ENCODE data around the gene ZNF600.

DNA sequence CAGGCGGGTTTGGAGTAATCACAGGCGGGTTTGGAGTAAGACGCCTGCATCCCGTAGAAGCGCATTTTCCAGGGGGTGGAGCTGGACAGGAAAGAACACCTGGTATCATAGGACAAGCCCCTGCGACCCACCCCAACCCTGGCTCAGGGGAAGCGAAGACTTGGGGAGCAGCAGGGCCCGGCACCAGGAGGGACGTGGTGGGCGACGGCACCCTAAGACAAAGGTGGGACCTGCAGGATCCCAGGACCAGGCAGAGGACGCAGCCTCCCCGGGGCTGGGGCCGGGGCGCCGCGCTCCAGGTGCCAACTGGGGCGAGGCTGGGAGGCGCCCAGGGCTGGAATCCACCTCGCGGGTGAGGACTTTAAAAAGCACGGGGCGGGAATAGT is 520 bp downstream of the ZNF600 start:
- TF ChIP-seq TAF1 (IDR thresholded peaks at IDR 0.05; ENCODE audit: borderline replicate concordance, insufficient read depth, low read length) (no peak), POLR2AphosphoS5 (IDR thresholded peaks at IDR 0.05; ENCODE audit: low read depth, low read length) (no peak)
